ENCODE data around the gene ONECUT3. TPM values are rescaled to one million over a fixed set of nuclear protein-coding genes. Genes with fewer than 3 reads are reported as not detected.

ONECUT3 gene
- total RNA-seq, 1 donor from 2014 or later: 6.3 TPM

GRCh38 chr19:1814833-1815604 is 61.7 kb downstream of the ONECUT3 start:
- DNase-seq (ENCODE audit: low spot score): no peak

GRCh38 chr19:1815605-1816529 is 62.6 kb downstream of the ONECUT3 start:
- DNase-seq (ENCODE audit: low spot score): no peak

GRCh38 chr19:1816530-1817298 is 63.4 kb downstream of the ONECUT3 start:
- no peak for DNase-seq (ENCODE audit: low spot score)

GRCh38 chr19:1817553-1818179 is 64.4 kb downstream of the ONECUT3 start:
- DNase-seq (ENCODE audit: low spot score): no peak

GRCh38 chr19:1818549-1819195 is 65.4 kb downstream of the ONECUT3 start:
- DNase-seq (ENCODE audit: low spot score): no peak

GRCh38 chr19:1819341-1820255 is 66.3 kb downstream of the ONECUT3 start:
- DNase-seq (ENCODE audit: low spot score): no peak

GRCh38 chr19:1822210-1822609 is 68.9 kb downstream of the ONECUT3 start:
- no peak for DNase-seq (ENCODE audit: low spot score)

- no peak for DNase-seq (ENCODE audit: low spot score)
Measured at GRCh38 chr19:1823020-1823419, 69.7 kb downstream of the ONECUT3 start.

GRCh38 chr19:1823539-1824251 is 70.4 kb downstream of the ONECUT3 start:
- no peak for DNase-seq (ENCODE audit: low spot score)

GRCh38 chr19:1824252-1824622 is 70.9 kb downstream of the ONECUT3 start:
- no peak for DNase-seq (ENCODE audit: low spot score)

- peak; percentile 80 for DNase-seq (ENCODE audit: low spot score)
Measured at GRCh38 chr19:1825909-1826556, 72.7 kb downstream of the ONECUT3 start.

- DNase-seq (ENCODE audit: low spot score): peak; percentile 49
Measured at GRCh38 chr19:1826557-1827521, 73.5 kb downstream of the ONECUT3 start.

- no peak for DNase-seq (ENCODE audit: low spot score)
Measured at GRCh38 chr19:1827566-1828278, 74.4 kb downstream of the ONECUT3 start.

GRCh38 chr19:1828279-1829238 is 75.3 kb downstream of the ONECUT3 start:
- DNase-seq (ENCODE audit: low spot score): no peak

- DNase-seq (ENCODE audit: low spot score): no peak
Measured at GRCh38 chr19:1829958-1830357, 76.7 kb downstream of the ONECUT3 start.

- no peak for DNase-seq (ENCODE audit: low spot score)
Measured at GRCh38 chr19:1830568-1830967, 77.3 kb downstream of the ONECUT3 start.
